Esophagus muscularis mucosa (tissue), 4 donors: ENCODE results near the gene RPL39.

ENCODE experiments used
- EP300 ChIP-seq: sonication (generic); formaldehyde crosslinking; IDR thresholded peaks from one replicate; pipeline ENCODE4 v1.6.1; 2017; ENCODE audit warnings: antibody characterized with exemption
- POLR2AphosphoS5 ChIP-seq, 2 donors: sonication (generic); formaldehyde crosslinking; IDR thresholded peaks; one replicate each; pipeline ENCODE4 v1.6.1; 2017; ENCODE audit warnings: antibody characterized with exemption in 2 of 2
- TF ChIP-seq, protein P1 (sequence below), 3 experiments: fragments of 200-600 bp in 2 of 3; fragments of 450-650 bp in 1 of 3; sonication (generic) in 2 of 3; IDR thresholded peaks; one replicate each; pipeline ENCODE4 v1.5.1; 2017 to 2019; ENCODE audit warnings: antibody characterized with exemption in 3 of 3, mild to moderate bottlenecking in 2 of 3, moderate library complexity in 1 of 3

DNA sequence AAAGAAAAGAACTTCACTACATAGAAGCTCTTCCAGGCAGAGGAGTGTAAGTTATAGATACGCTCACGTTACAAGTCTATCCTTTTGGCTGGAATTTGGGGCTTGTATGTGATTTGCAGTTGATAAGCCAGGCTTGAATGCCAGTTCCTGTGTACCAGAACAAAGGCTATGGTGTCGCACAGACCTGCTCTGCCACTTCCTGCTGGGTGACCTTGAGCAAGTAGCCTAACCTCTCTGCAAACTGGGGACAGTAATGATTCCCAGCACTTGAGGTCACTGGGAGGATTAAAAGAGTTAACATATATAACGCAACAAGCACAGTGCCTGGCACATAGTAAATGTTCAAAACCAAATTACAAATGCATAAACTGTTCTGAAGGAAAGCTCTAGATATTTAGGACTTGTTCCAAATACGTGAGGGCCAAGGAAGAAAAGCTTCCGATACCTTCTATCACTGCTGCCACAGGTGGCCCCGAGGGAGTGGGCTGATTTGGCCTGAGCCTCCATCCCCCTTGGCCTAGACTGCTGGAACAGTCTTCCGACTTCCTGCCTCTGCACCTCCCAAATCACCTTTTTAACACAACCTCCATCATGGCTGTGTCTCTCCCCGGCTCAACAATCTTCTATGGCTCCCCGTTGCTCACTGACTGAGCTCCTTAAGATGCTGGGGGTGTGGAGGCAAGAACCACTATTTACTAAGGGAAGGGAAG, 34.3 kb downstream of the RPL39 start:
- TF ChIP-seq EP300 (no peak), POLR2AphosphoS5 (IDR thresholded peaks at IDR 0.05) (no peak)
- TF ChIP-seq, protein P1, sequence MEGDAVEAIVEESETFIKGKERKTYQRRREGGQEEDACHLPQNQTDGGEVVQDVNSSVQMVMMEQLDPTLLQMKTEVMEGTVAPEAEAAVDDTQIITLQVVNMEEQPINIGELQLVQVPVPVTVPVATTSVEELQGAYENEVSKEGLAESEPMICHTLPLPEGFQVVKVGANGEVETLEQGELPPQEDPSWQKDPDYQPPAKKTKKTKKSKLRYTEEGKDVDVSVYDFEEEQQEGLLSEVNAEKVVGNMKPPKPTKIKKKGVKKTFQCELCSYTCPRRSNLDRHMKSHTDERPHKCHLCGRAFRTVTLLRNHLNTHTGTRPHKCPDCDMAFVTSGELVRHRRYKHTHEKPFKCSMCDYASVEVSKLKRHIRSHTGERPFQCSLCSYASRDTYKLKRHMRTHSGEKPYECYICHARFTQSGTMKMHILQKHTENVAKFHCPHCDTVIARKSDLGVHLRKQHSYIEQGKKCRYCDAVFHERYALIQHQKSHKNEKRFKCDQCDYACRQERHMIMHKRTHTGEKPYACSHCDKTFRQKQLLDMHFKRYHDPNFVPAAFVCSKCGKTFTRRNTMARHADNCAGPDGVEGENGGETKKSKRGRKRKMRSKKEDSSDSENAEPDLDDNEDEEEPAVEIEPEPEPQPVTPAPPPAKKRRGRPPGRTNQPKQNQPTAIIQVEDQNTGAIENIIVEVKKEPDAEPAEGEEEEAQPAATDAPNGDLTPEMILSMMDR (IDR thresholded peaks at IDR 0.05): no peak
